CD4-positive, alpha-beta T cell treated with Interleukin-4 for 1 hour (primary cell): ENCODE data around the gene ZFAND6.
A peak's percentile ranks its signal among the peaks of the same experiment; 100 is the strongest.
"Not testable (repeated sequence)": the region's sequence is repeated elsewhere in the genome, so short reads cannot be mapped to it uniquely, and the experiment has no call there.

Experiments
- DNase-seq, 2 donors: peaks; one replicate each; pipeline ENCODE4 v3.0.0-alpha.2; 2020 to 2022

Gene ZFAND6

DNA sequence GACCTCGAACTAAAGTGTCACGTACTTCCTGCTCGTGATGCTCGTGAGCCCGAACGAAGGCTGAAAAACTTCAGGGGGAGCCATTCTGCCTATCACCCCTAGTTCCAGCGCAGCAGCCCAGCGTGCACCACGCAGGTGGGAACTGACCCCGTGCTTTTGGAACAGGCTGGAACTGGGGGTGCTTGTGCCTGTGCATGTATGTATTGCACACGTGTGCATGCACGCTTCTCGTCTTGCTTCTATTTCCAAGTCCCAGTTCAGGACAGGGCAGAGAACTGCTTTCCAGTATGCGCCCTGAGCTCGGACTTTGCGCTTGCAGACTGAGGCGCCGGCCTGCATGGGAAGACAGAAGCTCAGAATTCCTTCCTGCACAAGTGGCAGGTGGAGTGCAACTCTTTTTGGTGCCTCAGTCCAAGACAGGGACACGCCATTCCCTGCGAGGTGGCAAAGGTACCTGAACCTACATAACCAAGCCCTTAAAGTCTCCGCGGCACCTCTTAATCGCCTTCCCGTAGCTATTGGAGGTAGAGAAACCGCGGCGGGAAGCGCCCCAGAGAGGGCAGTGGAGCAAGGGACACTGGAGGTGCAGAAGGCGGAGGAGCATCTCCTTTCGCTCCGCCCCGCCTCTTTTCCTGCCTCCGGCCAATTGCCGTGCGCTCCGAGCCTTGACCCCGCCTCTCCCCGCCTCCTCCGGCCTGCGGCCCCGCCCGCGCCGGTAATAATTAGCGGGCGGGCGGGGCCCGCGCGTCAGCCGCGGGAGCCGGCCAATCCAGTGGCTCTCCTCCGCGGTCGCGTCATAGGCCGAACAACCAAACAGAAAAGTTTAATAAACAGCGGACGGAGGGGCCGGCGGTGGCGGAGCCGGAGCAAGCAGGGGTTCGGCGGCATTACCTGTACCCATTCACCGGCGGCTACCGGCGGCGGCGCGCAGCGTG is at the start of gene ZFAND6:
Gene ZFAND6, plus strand, starts transcription at position 826 of the 935 bp plus-strand sequence. CDS start 60,669 bp downstream, outside the sequence.
- peak; percentile 94 for DNase-seq

DNA sequence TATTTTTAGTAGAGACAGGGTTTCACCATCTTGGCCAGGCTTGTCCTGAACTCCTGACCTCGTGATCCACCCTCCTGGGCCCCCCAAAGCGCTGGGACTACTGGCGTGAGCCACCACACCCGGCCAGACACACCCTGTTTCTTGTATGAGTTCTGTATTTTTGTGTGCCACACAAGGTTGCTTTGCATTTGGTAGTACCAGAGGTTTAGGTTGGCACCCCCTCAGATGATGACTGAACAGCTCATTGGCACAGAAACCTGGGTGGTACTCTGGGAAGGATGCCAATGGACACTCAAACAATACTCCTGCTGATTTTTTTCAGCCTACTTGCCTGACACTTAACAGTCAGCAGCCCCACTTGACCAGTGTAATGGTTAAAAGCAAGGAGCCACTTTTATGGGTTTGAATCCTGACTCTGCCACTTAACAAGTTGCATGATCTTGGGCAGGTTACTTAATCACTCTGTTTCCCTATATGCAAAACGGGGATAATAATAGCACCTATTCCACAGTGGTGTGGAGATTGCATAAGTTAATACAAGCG is 49.3 kb upstream of the ZFAND6 start:
- DNase-seq = no peak

DNA sequence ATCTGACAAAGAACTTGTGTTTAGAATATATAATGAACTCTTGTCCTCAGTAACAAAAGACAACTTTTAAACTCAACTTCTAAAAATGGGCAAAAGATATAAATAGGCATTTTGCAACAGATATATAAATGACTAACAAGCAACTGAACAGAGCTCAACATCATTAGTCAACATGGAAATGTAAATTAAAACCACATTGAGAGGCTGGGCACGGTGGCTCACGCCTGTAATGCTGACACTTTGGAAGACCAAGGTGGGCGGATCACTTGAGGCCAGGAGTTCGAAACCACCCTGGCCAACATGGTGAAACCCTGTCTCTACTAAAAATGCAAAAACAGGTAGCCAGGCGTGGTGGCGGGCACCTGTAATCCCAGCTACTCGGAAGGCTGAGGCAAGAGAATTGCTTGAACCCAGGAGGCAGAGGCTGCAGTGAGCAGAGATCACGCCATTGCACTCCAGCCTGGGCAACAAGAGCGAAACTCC is 48.4 kb upstream of the ZFAND6 start:
- DNase-seq = peak in 1 of 2 donors; percentile 26

DNA sequence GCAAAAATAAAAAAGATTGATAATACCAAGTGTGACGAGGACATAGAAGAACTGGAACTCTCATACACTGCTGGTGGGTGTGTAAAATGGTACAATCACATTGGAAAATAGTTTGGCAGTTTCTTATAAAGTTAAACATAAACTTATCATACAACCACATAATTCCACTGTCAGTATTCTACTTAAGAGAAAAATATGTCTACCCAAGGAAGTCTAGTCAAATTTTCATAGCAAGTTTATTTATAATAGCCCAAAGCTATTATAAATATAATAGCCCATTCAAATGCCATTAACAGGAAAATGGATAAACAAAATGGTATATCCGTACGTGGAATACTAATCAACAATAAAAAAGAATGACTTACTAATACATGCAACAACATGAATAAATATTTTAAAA is 47.9 kb upstream of the ZFAND6 start:
- no peak for DNase-seq

DNA sequence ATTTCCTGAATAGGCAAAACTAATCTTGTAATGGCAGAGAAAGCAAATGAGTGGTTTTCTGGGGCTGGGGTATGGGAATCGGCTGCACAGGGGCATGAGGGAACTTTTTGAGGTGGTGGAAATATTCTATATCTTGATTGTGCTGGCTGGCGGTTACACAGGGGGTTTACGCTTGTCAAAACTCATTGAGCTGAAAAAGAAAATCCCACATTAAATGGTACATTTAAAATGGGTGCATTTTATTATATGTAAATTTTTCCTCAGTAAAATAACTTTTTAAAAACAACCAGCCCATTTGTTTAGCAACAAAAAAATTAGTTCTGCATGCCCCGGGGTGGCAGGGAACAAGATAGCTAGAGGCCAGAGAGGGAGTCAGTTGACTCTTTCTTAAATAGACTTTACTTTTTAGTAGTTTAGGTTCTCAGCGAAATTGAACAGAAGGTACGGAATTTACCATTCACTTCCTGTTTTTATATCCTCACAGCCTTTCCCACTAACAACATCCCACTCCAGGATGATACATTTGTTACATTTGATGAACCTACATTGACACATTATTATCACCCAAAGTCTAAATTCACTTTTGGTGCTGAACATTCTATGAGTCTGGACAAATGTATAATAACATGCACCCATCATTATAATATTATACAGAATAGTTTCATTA is 47.3 kb upstream of the ZFAND6 start:
- no peak for DNase-seq

DNA sequence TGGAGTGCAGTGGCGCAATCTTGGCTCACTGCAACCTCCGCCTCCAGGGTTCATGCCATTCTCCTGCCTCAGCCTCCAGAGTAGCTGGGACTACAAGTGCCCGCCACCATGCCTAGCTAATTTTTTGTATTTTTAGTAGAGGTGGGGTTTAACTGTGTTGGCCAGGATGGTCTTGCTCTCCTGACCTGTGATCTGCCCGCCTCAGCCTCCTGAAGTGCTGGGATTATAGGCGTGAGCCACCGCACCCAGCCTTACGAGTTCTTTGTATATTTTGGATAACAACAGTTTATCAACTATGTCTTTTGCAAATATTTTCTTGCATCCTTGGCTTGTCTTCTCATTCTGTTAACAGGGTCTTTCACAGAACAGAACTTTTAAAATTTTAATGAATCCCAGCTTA is 45.3 kb upstream of the ZFAND6 start:
- not testable (repeated sequence) for DNase-seq

DNA sequence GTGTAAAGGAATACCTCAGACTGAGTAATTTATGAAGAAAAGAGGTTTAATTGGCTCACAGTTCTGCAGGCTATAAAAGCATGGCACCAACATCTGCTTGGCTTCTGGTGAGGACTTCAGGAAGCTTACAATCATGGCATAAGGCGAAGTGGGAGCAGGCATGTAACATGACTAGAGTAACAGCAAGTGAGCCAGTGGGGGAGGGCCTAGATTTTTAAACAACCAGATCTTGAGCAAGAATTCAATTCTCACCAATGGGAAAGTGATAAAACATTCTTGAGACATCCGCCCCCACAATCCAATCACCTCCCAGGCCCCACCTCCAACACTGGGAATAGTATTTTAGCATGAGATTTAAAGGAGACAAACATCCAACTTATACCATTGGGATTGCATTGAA is 44.3 kb upstream of the ZFAND6 start:
- no peak for DNase-seq

DNA sequence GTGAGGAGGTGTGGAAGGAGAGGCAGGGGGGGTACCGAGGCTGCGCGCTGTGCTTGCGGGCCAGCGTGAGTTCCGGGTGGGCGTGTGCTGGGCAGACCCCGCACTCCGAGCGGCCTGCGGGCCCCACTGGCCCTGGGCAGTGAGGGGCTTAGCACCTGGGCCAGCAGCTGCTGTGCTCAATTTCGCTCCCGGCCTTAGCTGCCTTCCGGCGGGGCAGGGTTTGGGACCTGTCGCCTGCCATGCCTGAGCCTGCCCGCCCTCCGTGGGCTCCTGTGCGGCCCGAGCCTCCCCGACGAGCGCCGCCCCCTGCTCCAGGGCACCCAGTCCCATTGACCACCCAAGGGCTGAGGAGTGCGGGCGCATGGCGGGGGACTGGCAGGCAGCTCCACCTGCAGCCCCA is 43.0 kb upstream of the ZFAND6 start:
- not testable (repeated sequence) for DNase-seq

DNA sequence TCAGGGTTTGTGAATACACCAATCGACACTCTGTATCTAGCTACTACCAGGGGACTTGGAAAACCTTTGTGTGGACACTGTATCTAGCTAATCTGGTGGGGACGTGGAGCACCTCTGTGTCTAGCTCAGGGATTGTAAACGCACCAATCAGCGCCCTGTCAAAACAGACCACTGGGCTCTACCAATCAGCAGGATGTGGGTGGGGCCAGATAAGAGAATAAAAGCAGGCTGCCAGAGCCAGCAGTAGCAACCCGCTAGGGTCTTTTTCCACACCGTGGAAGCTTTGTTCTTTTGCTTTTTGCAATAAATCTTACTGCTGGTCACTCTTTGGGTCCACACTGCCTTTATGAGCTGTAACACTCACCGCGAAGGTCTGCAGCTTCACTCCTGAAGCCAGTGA is 42.3 kb upstream of the ZFAND6 start:
- DNase-seq = not testable (repeated sequence)

DNA sequence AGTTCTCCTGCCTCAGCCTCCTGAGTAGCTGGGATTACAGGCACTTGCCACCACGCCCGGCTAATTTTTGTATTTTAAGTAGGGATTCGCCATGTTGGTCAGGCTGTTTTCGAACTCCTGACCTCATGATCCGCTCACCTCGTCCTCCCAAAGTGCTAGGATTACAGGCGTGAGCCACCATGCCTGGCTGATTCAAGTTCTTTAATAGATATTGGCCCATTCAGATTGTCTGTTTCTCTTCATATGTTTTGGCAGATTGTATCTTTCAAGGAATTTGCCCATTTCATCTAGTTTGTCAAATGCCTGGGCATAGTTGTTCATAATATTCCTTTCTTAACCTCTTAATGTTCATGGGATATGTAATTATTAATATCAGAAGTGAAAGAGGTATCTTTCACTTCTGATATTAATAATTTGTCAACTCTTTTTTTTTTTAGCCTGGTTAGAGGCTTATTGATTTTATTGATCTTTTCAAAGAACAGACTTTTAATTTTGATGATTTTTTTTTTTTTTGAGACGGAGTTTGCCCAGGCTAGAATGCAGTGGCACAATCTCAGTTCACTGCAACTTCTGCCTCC is 40.2 kb upstream of the ZFAND6 start:
- no peak for DNase-seq

DNA sequence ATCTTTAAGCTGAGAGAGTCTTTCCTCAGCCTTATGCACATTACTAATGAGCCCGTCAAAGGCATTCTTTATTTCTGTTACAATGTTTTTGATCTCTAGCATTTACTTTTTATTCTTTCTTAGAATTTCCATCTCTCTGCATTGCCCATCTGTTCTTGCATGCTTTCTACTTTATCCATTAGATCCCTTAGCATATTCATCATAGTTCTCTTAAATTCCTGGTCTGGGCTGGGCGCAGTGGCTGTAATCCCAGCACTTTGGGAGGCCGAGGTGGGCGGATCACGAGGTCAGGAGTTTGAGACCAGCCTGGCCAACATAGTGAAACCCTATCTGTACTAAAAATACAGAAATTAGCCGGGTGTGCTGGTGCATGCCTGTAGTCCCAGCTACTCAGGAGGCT is 39.3 kb upstream of the ZFAND6 start:
- DNase-seq = not testable (repeated sequence)

DNA sequence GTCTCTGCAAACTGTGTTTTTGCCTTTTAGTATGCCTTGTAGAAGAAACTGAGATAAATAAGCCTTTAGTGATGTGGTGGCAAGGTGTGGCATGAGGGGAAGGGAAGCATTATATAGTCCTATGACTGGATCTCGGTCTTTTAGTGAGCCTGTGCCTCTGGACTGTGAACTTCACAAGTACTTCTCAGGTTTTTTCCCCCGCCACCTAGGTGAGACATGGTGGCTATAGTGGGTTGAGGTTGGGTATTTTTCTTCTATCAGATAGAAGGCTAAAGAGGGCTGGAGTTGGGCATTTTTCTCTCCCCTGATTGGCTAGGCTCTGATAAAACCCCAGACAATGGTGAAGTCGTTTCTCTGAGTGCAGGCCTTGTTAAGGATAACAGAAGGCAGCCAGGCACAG is 38.7 kb upstream of the ZFAND6 start:
- no peak for DNase-seq

DNA sequence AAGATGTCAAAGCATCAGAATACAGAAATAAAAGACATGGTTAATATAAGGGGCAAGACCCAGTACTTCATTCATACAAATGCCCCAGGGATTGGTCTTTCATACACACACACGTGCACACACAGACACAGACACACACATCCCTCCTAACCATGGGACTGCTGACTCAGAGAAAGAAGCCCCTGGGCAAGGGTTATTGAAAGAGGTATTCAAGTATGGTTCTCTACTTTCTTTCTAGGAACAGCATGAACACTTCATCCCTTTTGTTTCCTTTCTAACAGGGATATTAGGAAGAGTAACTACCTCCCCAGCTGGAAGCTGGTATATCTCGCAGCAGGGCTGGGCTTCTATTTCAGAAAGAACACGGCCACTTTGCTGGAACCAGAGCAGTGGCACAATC is 33.2 kb upstream of the ZFAND6 start:
- DNase-seq = no peak

DNA sequence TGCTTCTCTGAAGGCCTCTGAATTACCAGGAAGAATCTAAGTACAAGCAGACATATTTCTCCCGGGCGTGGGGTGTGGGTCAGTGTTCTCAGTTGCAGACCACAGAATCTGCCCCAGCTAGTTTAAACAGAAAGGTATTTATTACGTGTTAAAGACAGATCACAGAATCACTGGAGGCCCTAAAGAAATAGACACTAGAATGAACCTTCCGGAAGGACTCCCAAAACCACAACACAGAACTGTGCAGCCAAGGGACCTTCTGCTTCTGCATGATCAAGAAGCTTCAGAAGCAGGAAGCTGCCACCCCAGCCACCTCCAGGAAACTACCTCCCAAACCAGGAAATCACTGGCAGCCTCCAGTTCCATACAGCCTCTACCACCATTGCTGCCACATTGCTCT is 32.7 kb upstream of the ZFAND6 start:
- no peak for DNase-seq

DNA sequence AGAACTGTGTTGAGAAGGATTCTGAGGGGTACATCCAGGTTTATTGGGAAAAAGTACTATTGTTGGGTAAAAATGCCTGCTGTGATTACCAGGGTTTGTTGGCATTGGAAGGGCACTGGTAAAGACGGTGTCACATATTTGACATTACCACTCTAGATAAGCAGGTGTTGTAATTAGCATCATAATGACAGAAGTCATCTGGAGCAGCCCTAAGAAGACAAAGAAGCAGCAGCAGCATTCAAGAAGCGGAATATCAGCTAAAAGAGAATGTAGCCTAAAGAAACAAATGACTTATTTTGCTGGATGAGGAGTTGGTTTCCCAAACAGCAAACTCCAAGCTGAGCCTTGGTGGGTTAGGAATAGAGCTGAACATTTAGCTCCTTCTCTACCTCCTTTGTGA is 30.5 kb upstream of the ZFAND6 start:
- DNase-seq = no peak

DNA sequence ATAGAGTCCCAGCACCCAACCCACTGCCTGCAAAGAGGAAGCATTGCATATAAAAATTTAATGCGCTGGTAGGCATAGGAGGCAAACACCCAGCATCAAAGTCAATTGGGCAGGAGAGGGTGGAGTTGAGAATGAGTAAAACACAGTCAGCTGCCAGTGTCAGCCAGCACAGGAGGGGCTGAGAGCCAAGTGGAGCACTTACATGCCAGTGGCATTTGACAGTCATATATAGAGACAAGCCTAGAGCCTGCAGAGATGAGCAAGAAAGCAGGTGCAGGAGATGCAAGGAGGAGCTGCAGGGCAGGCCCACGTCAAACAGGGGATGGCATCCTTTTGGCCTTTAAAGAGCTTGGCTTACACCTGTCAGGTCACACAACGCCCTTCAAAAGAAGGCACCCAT is 27.6 kb upstream of the ZFAND6 start:
- no peak for DNase-seq

DNA sequence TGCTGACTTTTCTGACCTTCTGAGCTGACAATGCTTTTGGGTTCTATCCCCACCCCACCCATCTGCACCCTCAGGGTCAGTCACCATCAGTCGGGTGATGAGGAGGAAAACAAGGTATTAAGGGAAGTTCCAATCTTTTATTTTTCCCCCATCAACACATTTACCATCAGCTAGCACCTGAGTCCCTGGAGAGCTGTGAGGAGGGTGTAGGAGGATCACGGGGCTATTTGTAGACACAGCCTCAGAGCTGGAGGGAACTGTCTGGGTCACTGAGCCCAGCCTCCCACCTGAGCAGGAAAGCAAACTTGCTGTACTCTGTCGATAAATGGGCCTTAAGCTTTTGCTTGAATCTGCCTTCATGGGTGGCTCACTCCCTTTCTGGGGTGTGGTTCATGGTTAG is 24.8 kb upstream of the ZFAND6 start:
- DNase-seq = no peak

DNA sequence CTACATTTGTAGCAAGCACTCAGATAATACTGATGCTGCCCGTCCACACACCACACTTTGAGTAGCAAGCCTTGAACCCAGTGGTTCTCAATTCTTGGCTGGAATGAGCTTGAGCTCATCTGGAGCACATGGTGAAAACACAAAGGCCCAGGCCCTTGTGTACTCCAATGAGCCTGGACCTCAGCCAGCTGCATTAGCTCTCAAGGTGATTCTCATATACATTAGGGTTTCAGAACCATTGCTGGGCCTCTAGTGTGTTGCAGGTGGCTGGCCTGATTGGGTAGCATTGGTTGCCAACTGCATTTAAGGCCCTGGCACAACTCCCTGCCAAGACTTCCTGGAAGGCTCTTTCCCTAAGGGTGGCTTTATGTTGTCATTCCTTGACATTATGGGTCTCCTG is 23.4 kb upstream of the ZFAND6 start:
- no peak for DNase-seq

DNA sequence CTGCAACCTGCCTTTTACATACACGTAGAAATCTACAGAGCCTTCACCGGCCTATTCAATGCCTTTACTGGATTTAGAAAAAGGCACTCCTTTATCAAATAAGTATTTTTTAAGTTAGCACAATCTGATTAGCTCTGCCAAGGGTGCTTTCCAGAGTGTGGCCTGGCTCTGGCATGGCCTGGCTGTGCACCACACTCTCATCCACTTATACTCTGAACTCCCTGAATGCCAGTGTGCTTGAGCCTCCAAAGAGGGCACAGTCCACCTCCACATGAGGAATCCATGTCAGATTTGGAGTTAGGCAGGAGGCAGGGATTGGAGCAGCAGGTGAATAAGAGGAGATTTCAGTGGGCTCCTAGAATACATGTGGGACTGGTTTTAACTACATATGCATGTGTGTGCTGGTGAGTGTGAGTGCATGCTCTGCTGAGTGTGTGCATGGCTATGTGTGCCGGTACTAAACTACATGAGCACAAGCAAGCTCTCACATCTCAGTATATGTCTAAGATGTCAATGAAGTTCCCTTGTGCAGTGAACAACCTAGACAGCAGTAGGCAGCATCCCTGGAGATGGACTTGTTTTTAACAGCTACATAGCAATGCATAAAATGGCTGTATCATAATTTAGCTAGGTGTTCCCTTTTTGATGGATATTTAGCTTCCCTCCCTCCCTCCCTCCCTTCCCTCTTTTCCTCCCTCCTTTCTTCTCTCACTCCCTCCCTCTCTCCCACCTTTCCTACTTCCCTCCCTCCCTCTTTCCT is 17.8 kb upstream of the ZFAND6 start:
- no peak for DNase-seq

DNA sequence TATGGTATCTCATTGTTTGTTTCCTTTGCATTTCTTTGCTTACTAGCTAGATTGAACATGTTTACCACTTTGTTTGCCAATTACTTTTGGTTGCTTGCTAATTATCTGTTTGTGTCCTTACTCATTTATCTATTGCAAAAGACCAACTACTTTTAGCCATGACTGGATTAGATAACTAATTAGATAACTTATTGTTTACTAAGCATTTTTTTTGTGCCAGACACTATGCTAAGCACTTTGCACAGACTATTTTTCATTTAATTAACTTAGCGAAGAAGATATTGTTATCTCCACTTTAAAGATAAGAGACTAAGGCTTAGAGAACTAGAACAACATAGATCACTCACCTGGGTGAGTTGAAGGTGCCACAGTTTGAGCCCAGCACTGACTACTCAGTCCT is 16.9 kb upstream of the ZFAND6 start:
- DNase-seq = no peak

DNA sequence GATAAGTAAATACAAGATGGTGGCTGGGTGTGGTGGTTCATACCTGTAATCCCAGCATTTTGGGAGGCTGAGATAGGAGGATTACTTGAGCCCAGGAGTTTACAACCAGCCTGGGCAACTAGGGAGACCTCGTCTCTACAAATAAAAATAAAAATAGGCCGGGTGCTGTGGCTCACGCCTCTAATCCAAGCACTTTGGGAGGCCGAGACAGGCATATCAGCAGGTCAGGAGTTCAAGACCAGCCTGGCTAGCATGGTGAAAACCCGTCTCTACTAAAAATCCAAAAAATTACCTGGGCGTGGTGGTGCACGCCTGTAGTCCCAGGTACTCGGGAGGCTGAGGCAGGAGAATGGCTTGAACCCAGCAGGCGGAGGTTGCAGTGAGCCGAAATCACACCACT is 14.3 kb upstream of the ZFAND6 start:
- not testable (repeated sequence) for DNase-seq

DNA sequence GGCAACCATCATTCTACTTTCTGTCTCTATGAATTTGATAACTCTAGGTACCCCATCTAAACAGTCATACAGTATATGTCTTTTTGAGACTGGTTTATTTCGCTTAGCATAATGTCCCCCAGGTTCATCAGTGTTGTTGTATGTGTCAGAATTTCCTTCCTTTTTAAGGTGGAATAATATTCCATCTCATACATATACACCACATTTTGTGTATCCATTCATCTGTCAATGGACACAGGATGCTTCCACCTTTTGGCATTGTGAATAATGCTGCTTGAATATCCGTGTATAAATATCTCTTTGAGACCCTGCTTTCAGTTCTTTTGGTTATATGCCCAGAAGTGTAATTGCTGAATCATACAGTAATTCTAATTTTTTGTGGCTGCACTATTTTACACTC is 10.4 kb upstream of the ZFAND6 start:
- no peak for DNase-seq
